ENCODE measurements around the gene ATP1B3. TPM values are rescaled to one million over a fixed set of nuclear protein-coding genes. Genes with fewer than 3 reads are reported as not detected.

Gene ATP1B3
- 74.6 and 86.3 TPM in 2 replicates for polyA plus RNA-seq (2012; rRNA removed)
- polyA plus RNA-seq (2012; cell fraction: cytosol; rRNA removed): 121 and 169 TPM in 2 replicates
- 49.8 and 108 TPM in 2 replicates for polyA plus RNA-seq (2012; cell fraction: nucleus; rRNA removed)

GRCh38 chr3:141876381-141876890, at the start of gene ATP1B3:
ATP1B3 (plus strand) TSS chr3:141876643; CDS start chr3:141876802, 159 bp downstream.
- Histone ChIP-seq H3K36me3 (replicated peaks in 1 of 2; ENCODE audit: control insufficient read depth in 1 of 2, insufficient read depth in 2 of 2, low read length in 1 of 2) (no peaks in the 10 kb centered on the region), H3K79me2 (ENCODE audit: insufficient read depth) (peaks cover 45% of the 10 kb centered on the region), H3K9me2 (no peaks in the 10 kb centered on the region), H3K4me2 (peak within 1 kb of the TSS; percentile 88), H3K4me1 (ENCODE audit: control insufficient read depth in 1 of 2, insufficient read depth in 2 of 2, low read depth in 1 of 2, low read length in 1 of 2) (peaks cover 0 to 8% of the 10 kb centered on the region in 2 experiments; a peak in 3 of 4 replicates), H2AFZ (ENCODE audit: low read depth) (peak within 1 kb of the TSS; percentile 94), H3K9me3 (no peaks in the 10 kb centered on the region), H3K9ac (peak within 1 kb of the TSS; percentile 95), H3K27me3 (ENCODE audit: insufficient read depth) (no peaks in the 10 kb centered on the region), H3K4me3 (ENCODE audit: low read depth in 2 of 2, low read length in 1 of 2) (peak within 1 kb of the TSS; percentile 85 to 96), H3F3A (replicated peaks; ENCODE audit: insufficient read depth) (peaks cover 4% of the 10 kb centered on the region), H4K20me1 (ENCODE audit: insufficient read depth) (peaks cover 13% of the 10 kb centered on the region; the same call in 1 of the 2 replicates), H3K27ac (ENCODE audit: low read depth in 2 of 2, low read length in 1 of 2) (peak within 1 kb of the TSS; percentile 95)
- peak; percentile 91 for DNase-seq
- CTCF ChIA-PET: interaction anchor here (1.2 to 2.2 kb wide), 3 partner anchors 37 to 417 kb away, joined by 4 to 8 read pairs (median 7); partner anchors contain the start of gene RNF7
- WGBS (ENCODE audit: low lambda C conversion rate): 0% methylated on average over 21 of the region's 69 CpGs
- TF ChIP-seq POLR2AphosphoS5 (IDR thresholded peaks at IDR 0.05; ENCODE audit: low read depth, low read length): peak; percentile 93
- TF ChIP-seq FOXM1 (IDR thresholded peaks at IDR 0.05; ENCODE audit: low read depth): no peak
- TF ChIP-seq ELF1 (IDR thresholded peaks at IDR 0.05): no peak
- TF ChIP-seq, protein P1, sequence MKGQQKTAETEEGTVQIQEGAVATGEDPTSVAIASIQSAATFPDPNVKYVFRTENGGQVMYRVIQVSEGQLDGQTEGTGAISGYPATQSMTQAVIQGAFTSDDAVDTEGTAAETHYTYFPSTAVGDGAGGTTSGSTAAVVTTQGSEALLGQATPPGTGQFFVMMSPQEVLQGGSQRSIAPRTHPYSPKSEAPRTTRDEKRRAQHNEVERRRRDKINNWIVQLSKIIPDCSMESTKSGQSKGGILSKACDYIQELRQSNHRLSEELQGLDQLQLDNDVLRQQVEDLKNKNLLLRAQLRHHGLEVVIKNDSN (IDR thresholded peaks at IDR 0.05; ENCODE audit: borderline replicate concordance, low read depth): no peak
- TF ChIP-seq NRF1 (IDR thresholded peaks at IDR 0.05; ENCODE audit: low read depth, low read length): 0 out of 2 replicates have a peak, but pooled peaks have one; percentile 31
- no peak for TF ChIP-seq ZBTB33 (IDR thresholded peaks at IDR 0.05; ENCODE audit: borderline replicate concordance, low read depth)
- no peak for TF ChIP-seq CHD2 (IDR thresholded peaks at IDR 0.05; ENCODE audit: low read length, partially characterized antibody)
- TF ChIP-seq CTCF (IDR thresholded peaks at IDR 0.05): no peak
- no peak for TF ChIP-seq NFIC (IDR thresholded peaks at IDR 0.05; ENCODE audit: borderline replicate concordance)
- TF ChIP-seq SIN3A (IDR thresholded peaks at IDR 0.05; ENCODE audit: borderline replicate concordance, low read depth, low read length): peak; percentile 47; the same call in 1 of the 2 replicates
- no peak for TF ChIP-seq FOSL2 (IDR thresholded peaks at IDR 0.05; ENCODE audit: borderline replicate concordance, low read depth)
- TF ChIP-seq TAF1 (IDR thresholded peaks at IDR 0.05; ENCODE audit: borderline replicate concordance, low read depth, low read length): peak; percentile 96
- no peak; the same call in 1 of the 2 replicates for TF ChIP-seq MAX (IDR thresholded peaks at IDR 0.05; ENCODE audit: low read depth)
- no peak for TF ChIP-seq RXRA (IDR thresholded peaks at IDR 0.05; ENCODE audit: borderline replicate concordance, low read depth)
- TF ChIP-seq SMC3 (IDR thresholded peaks at IDR 0.05; ENCODE audit: low read depth, low read length): no peak
- no peak for TF ChIP-seq RAD21 (IDR thresholded peaks at IDR 0.05; ENCODE audit: low read length)
- TF ChIP-seq EP300 (IDR thresholded peaks at IDR 0.05; ENCODE audit: borderline replicate concordance in 1 of 2, low read depth in 1 of 2, low read length in 1 of 2): no peak
- TF ChIP-seq MXI1 (IDR thresholded peaks at IDR 0.05; ENCODE audit: low read depth, low read length): no peak; the same call in 1 of the 2 replicates
- no peak for TF ChIP-seq PBX3 (IDR thresholded peaks at IDR 0.05)
- TF ChIP-seq, protein P2, sequence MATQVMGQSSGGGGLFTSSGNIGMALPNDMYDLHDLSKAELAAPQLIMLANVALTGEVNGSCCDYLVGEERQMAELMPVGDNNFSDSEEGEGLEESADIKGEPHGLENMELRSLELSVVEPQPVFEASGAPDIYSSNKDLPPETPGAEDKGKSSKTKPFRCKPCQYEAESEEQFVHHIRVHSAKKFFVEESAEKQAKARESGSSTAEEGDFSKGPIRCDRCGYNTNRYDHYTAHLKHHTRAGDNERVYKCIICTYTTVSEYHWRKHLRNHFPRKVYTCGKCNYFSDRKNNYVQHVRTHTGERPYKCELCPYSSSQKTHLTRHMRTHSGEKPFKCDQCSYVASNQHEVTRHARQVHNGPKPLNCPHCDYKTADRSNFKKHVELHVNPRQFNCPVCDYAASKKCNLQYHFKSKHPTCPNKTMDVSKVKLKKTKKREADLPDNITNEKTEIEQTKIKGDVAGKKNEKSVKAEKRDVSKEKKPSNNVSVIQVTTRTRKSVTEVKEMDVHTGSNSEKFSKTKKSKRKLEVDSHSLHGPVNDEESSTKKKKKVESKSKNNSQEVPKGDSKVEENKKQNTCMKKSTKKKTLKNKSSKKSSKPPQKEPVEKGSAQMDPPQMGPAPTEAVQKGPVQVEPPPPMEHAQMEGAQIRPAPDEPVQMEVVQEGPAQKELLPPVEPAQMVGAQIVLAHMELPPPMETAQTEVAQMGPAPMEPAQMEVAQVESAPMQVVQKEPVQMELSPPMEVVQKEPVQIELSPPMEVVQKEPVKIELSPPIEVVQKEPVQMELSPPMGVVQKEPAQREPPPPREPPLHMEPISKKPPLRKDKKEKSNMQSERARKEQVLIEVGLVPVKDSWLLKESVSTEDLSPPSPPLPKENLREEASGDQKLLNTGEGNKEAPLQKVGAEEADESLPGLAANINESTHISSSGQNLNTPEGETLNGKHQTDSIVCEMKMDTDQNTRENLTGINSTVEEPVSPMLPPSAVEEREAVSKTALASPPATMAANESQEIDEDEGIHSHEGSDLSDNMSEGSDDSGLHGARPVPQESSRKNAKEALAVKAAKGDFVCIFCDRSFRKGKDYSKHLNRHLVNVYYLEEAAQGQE (IDR thresholded peaks at IDR 0.05; ENCODE audit: low read depth, low read length): 0 out of 2 replicates have a peak, but pooled peaks have one; percentile 39
- TF ChIP-seq YY1 (IDR thresholded peaks at IDR 0.05; ENCODE audit: low read depth): no peak
- no peak for TF ChIP-seq TEAD4 (IDR thresholded peaks at IDR 0.05; ENCODE audit: borderline replicate concordance, insufficient read depth)
- TF ChIP-seq FOXJ3 (CRISPR knock-in tag; IDR thresholded peaks at IDR 0.05): no peak
- POLR2A ChIA-PET: interaction anchor here (0.8 to 1.0 kb wide), 2 partner anchors 37 to 138 kb away, joined by 3 read pairs; partner anchors contain the start of gene RNF7

Data from SK-N-SH (cell line).